IPS DF 4.7 (cell line): ENCODE results near the gene LRRTM4.
"Not testable (repeated sequence)": the region's sequence is repeated elsewhere in the genome, so short reads cannot be mapped to it uniquely, and the experiment has no call there.

ENCODE experiments used
- DNase-seq: peaks from one replicate; pipeline ENCODE4 v3.0.0-alpha.2; 2013; ENCODE audit warnings: low spot score; ENCODE audit errors: extremely low read depth

LRRTM4 gene

DNA sequence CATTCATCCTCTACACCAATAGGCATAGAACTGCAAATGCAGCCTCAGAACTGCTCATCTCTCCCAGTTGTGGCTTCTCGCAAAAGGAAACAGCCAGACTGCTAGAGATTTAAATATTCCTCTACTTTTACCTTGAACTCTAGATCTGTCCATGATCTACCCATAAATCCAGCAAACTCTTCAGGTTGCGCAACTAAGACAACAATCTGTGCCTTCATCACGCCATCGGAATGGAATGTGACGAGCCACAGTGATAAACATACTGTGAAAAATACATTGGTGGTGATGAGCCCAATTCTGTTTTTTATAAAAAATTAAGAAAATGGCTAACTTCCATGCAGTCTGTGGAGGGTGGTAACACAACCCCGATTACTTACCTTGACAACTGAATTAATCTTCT, 626.7 kb downstream of the LRRTM4 start:
- DNase-seq, result no peak

DNA sequence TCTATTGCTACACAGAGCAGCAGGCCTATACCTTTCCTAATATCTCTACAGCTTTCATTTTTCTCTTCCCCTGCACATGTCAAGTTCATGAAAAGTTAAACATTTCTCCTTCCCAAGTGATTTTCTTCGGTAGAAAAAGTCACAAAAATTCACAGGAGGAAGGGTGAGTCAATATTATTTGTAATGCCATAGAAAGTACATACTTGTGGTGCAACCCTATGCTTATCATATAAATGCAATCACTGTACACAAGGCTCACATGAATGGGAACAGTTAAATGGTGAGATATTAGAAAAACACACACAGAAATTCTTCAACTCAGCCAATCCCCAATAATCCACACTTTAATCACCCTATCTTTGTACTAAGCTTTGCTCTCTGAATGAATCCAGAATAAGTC, 651.6 kb downstream of the LRRTM4 start:
- no peak for DNase-seq

DNA sequence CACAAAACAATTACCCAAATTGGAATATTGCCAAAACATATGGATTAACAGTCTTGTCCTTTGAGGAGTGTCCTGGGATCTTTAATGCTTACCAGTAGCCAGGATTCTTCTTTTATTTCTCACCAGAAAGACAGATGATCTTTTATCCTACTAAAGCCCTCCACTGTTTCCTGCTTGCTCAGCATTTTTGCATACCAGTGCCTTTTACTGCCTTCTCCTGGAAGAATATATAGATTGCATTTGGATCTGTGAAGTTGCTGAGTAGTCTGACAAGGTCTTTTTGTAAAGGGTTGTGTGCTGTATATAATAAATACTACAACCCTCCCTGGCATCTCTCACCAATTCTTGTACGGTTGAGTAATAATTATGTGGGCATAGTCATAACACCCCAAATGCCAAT, 652.2 kb downstream of the LRRTM4 start:
- DNase-seq, result no peak

DNA sequence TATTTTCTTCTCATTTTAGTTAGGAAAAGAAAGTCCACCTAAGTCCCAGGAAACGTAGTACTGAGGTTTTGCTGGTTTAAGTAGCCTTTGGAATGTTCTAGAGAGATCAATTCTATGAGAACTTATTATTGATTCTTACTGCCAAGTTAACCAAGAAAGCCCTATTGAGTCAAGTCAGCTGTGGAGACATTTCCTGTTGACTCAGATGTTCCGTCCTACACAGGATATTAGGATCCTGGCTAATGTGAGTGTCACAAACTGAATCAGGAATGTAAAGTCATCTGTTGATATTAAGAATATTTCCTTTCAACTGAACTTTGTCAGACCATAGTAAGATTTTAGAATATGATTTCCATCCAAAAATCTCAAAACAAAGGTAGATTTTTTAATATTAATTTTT, 654.3 kb downstream of the LRRTM4 start:
- DNase-seq, result no peak

DNA sequence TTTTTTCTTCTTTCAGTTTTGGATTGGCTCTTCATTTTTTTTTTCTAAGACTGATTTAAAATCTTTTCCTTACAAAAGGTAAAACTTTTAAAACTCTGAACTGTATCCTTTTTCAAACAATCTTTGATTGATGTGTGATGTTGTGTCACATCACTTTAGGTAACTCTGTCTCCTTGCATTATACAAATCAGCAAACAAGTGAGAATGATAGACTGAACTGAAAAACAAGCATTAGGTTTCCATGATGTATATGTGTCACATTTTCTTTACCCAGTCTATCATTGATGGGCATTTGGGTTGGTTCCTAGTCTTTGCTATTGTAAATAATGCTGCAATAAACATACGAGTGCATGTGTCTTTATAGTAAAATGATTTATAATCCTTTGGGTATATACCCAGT, 655.7 kb downstream of the LRRTM4 start:
- no peak for DNase-seq

DNA sequence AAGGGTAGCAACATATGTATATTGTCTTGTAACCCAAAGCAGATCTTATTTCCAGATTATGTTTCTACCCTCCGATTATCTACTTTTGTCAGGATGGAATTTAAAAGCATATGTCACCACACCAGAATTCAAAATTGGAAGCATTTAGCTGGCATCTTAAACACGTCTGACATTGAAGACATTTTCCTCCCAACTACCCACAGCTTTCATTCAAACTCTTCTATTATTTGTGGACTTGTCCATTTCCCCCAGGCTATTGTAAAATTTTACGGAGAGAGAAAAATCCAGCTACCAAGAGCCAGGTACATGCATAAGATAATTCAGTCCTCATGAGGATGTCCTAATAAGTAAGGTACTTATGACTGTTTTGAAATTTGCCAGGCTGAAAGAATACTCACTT, 659.3 kb downstream of the LRRTM4 start:
- no peak for DNase-seq

DNA sequence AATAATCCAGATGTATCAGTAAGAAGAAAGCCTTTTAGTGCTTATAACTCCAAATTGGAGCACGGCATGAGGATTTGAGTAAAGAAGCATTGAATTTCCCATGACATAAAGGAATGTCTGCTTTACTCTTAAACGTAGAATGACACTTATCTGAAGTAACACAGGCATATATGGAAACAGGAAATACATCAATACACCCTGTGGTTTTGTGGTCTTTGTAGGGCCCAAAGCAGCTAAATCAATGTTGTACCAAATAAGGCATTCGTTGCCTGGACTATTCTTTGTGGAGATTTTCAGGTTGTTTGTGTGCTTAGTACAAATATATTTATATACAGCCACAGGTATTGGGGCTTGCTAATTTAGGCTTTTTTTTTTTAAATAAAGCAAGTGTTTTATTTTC, 660.5 kb downstream of the LRRTM4 start:
- no peak for DNase-seq

DNA sequence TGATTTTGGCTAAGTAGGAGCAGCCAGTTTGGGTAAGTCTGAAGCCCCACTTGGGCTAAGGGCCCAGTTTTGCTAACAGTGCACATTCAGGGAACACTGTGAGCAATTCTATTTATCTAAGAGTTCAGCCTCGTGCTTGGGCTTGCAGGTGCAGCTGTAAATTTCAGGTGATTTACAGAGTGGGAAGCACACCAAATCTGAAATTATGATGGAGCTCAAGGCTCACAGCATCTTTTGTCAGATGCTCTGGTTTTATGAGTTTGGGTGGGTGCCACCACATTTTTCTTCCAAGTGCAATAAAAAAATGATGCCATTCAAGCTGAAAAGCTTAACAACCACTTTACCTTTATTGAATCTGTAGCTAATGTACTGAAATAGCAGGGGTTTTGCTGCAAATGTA, 671.2 kb downstream of the LRRTM4 start:
- no peak for DNase-seq

DNA sequence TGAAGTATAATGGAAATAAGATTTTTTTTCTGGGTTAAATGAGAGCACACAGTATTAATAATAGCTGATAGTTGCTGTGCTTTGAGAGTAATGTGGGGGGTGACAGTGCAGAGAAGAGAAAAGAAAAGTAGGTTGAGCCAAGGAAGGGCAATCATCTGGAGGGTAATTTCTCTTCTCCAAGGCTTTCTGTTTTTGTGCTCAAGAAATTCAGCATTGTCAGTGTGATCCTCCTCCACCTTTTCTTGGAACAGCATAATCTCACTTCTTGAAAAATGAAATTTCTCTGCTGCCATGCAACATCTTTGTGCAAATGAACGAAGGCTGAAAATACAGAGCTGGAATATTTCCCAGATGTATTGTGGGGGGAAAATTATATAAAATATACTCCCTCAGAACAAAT, 673.1 kb downstream of the LRRTM4 start:
- no peak for DNase-seq

DNA sequence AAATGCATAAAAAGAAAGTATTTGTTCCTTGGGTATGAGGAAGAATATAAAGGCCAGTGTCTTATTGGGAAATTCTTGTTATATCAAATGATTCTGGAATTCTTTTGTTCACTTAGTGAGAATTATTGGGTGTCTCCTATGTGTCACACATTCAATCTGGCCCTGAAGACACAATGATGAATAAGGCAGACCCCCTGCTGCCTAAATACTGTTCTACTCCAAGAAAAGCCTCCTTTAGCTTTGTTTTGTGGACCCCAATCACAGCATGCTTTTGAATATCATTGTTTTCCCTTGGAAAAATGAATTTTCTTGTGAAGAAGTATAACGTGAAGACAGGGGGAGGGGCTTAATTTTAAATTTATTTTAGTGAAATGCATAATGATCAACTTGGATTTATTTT, 682.4 kb downstream of the LRRTM4 start:
- DNase-seq, result no peak

DNA sequence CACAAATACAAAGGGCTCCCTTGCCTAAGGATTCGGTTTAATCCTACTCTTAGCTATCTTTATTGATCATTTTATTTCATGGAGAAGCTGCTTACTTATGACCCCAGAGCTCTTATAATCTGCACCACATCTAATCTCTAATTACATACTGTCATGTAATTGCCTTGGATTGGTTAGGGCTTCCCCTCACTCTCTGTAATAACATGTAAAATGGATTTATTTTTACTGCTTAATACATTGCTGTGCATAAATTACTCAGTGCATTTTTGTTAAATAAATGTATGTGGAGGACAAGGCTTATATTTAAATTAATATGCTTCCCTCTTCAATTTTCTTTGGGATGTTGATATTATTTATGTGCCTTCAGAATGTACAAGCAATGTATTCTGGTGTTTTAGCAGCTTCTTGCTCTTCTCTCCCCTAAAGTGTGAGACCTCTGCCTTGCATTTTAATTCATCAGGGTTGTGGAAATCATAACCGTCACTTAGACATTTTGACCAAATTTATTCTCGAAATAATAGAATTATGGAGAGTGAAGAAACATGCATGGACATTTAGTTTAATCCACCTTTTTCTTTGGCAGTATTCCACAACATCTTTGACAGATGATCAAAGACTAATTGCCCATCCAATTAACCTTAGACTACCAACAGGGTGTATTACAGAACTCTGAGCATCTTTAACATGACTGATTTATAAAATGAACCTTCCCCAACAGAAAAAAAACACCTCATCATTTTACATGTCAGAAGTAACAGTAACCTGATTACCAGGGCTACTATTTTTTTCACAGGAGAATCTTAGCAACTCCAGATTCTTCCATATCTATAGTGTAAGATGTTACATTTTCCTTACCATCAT, 692.6 kb downstream of the LRRTM4 start:
- DNase-seq, result no peak

DNA sequence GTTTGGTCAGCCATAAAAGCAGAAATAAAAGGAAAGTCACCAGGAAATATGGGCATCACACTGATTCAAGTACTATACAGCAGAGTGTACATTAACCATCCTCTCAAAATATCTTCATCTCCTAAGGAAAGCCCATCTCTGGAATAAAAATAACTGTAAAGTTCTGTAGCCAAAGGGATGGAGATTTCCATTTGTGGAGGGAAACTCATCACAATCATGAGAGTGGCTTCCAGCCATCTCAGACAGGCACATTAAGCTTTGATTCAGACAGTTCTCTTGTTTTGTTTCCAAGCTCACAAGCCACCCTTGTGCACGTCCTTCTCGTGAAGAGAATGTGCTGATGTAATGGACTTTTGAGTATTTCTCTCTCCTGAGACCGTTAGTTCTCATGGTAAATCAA, 695.5 kb downstream of the LRRTM4 start:
- no peak for DNase-seq

DNA sequence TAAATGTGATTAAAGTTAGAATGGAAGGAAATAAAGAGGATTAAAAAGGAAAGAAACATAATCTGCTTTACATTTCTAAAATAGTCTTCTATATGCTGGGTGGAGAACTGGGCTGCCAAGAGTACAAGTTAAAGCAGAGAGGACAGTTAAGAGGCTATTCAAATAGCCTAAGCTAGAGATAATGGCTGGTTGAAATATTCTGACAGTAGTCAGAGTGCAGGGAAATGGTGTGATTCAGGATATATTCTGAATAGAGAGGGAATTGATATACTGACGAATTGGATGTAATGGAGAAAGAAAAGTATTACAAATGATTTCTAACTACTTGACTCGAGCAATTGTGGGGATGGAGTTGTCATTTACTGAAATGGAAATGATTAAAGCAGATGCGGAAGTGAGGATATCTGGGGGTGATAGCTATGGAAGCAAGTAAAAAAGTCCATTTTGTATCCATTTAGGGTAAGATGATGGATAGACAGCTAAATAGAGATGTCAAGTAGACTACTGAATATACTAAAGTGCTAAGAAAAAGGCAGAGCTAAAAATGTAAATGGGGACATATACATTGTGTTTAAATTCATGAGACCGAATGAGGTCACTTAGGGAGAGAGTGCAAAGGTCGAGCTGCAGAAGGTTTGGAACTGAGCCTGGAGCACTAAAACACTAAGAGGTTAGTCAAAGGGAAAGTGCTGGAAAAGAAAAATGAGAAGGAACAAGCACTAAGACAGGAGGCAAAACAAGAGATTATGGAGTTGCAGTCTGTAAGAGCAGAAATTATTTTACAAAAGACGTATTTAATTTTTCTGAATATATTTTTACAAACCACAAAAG, 696.8 kb downstream of the LRRTM4 start:
- DNase-seq, result no peak

DNA sequence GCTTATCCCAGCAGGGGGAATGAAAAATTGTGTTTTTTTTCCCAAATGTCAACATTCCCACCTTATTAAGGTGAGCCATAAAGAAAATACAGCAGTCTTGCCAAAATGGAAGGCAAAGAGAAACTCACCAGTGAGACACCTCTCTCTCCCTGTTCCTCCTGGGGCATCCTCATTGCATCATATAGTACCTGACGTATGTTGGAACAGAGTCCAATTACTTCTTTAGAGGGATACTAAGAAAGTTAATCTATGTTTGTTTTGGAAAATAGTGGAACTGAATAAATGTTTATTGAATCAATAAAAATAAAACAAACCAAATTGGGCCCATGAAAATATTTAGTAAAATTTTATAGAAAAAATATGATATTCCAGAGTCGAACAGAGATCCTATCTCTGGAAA, 700.4 kb downstream of the LRRTM4 start:
- no peak for DNase-seq

DNA sequence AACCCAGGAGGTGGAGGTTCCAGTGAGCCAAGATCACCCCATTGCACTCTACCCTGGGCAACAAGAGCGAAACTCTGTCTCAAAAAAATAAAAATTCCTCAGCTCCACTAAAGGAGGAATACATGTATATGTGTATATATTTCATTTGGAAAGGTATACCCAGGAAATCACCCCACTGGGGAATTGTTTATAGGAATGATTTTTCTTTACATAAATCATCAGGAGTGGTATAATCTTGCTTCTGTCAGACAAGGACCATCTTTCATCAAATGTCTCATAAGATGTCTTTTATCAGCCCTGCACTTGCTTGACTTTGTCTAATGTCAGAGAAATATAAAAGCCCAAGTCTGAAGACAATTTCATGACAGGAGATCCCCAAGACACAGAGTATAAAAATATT, 709.1 kb downstream of the LRRTM4 start:
- no peak for DNase-seq

DNA sequence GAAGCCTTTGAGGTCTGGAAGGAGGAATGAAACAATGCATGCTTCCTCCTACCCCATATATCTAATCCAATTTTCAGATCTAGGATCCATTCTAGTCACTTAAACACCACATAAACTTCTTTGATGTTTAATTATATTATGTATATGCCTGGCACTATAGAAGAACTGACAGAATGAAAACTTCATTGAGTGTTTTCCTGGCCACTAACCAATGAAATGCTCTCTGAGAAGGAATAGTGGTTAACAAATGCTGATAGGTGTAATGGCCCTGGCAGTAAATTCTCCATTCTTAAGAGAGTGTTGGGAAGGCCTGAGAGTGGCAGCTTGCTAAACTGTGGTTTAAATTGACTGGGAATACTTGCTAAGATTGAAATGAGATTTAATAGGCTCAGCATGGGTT, 710.0 kb downstream of the LRRTM4 start:
- DNase-seq, result no peak

DNA sequence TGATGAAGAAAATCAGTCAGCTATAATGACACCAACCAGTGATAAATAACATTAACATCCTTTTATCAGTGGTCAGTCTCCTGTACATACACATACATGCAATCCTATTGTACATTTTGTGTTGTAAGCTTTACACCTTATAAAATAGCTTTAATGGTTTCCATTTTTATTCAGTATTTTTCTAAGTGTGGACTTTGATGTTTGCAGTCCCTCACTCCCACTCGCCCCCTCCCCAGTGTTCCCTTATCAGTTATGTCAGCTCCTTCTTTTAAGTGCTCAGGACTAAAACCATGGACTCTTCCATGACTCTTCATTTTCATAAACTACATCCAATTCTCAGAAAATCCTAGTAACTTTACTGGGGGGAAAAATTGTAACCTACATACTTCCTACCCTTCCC, 713.0 kb downstream of the LRRTM4 start:
- DNase-seq, result no peak

DNA sequence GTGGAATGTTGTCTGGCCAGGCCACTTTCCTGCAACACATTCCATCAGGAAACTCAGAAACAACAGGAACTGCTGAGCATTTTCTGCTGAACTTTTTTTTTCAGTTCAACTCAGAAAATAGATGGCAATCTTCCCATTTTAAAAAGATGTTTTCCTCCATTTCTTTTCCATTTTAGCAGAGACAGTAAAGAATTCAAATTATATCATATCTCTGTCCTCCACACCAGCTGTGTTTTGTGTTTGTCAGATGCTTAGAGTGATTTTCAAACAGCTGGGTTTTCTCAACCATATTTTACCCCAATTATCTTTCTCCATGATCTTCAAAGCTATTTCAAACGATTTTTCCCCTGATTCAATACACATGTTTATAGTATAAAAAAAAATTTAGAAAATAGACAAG, 713.4 kb downstream of the LRRTM4 start:
- DNase-seq, result no peak

DNA sequence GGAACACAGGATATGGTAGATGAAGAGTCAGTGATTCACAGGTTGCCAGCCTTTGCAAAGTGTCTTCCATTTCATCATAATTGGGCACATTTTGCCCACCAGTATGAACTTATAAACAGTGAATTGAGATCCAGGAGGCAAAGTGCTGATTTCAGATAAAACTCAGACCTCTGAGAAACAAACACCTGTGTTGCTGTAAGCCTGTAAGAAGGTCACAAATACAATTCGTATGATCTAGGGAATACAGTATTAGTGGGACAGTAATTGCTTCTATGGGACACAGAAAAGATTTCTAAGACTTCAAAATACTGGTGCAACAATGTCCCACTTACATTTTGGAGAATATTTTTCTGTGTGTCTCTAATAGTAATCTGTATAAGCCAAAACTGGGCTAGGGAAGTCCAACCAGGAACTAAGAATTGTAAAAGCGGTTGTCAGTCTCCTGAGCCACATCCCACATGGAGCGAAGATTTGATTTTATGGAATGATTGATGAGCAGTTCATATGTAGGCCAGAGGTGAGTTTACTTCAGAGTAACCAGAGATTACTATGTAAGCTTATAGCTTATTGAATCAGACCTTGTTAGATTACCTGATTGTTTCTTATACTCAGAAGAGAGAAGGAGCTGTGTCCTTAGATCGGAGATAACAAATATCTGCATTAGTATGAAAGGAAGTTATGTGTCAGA, 728.4 kb downstream of the LRRTM4 start:
- DNase-seq, result no peak

DNA sequence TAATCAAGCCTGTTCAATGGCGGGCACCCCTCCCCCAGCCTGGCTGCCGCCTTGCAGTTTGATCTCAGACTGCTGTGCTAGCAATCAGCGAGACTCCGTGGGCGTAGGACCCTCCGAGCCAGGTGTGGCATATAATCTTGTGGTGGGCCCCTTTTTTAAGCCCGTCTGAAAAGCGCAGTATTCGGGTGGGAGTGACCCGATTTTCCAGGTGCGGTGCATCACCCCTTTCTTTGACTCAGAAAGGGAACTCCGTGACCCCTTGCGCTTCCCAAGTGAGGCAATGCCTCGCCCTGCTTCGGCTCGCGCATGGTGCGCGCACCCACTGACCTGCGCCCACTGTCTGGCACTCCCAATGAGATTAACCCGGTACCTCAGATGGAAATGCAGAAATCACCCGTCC, 740.9 kb downstream of the LRRTM4 start:
- DNase-seq, result not testable (repeated sequence)

DNA sequence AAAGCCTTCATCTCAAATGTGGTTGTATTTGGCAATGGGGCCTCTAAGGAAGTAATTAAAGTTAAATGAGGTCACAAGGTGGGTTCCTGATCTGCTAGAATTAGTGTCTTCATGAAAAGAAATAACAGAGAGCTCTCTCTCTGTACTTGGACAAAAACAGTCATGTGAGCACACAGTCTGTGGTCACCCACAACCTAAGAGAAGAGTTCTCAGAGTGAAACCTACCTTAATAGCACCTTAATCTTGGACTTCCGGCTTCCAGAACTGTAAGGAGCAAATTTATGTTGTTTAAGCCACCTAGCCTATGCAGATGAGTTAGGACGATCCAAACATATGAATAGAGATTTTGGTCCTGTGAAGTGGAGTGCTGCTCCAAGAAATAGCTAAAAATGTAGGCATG, 758.9 kb downstream of the LRRTM4 start:
- no peak for DNase-seq

DNA sequence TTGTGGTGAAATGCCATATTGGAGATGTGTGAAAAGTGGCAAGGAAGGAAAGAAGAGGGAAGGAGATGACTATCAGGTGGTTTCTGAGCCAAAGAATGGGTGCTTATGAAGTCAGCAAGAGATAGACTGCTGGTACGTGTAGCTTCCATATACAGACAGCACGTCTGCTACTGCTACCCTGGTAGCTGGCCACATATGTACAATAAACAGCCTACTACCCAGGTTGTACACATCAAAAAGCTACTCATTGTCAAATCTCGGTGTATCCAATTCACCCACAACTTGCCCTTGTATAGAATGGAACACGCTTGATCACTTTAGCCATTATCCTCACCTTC, 761.8 kb downstream of the LRRTM4 start:
- DNase-seq, result no peak
